Neural progenitor cell (in vitro differentiated cells): ENCODE results near the gene UQCRC2. TPM values are rescaled to one million over a fixed set of nuclear protein-coding genes. Genes with fewer than 3 reads are reported as not detected.

Experiments used
- DNase-seq: peaks from one replicate; pipeline ENCODE4 v3.0.0-alpha.2; 2016; ENCODE audit warnings: low spot score
- H2AFZ ChIP-seq: fragments of 200-600 bp; sonication (generic); replicated peaks from 2 replicates; pipeline ENCODE4 v1.6.1; 2016; ENCODE audit warnings: antibody characterized with exemption
- H3F3A ChIP-seq: fragments of 200-600 bp; sonication (generic); 2 replicates; pipeline ENCODE4 v1.6.1; 2016; ENCODE audit warnings: antibody characterized with exemption, low read depth
- H3K27ac ChIP-seq: fragments of 200-600 bp; sonication (generic); 2 replicates; pipeline ENCODE4 v1.5.1; 2016; ENCODE audit warnings: mild to moderate bottlenecking
- H3K27me3 ChIP-seq: fragments of 200-600 bp; sonication (generic); 2 replicates; pipeline ENCODE4 v1.6.1; 2016; ENCODE audit warnings: mild to moderate bottlenecking, moderate library complexity
- H3K36me3 ChIP-seq: fragments of 200-600 bp; sonication (generic); 2 replicates; pipeline ENCODE4 v1.5.1; 2016
- H3K4me1 ChIP-seq: fragments of 200-600 bp; sonication (generic); 2 replicates; pipeline ENCODE4 v1.6.1; 2016; ENCODE audit warnings: mixed run types
- H3K4me2 ChIP-seq: fragments of 200-600 bp; sonication (generic); 2 replicates; pipeline ENCODE4 v1.6.1; 2016
- H3K4me3 ChIP-seq: fragments of 200-600 bp; sonication (generic); 2 replicates; pipeline ENCODE4 v1.5.1; 2016
- H3K79me2 ChIP-seq: fragments of 200-600 bp; sonication (generic); 2 replicates; pipeline ENCODE4 v1.6.1; 2016; ENCODE audit warnings: low read depth
- H3K9ac ChIP-seq: fragments of 200-600 bp; sonication (generic); 2 replicates; pipeline ENCODE4 v1.6.1; 2016
- H3K9me3 ChIP-seq: fragments of 200-600 bp; sonication (generic); 2 replicates; pipeline ENCODE4 v1.5.1; 2016; ENCODE audit warnings: low read depth
- H4K20me1 ChIP-seq: fragments of 200-600 bp; sonication (generic); 2 replicates; pipeline ENCODE4 v1.6.1; 2016; ENCODE audit warnings: low read depth
- H3K27ac Mint-ChIP-seq: 3 replicates; pipeline ENCODE4 v1.8.0; 2021; ENCODE audit warnings: mixed read lengths
- H3K27me3 Mint-ChIP-seq: 2 replicates; pipeline ENCODE4 v1.8.0; 2022; ENCODE audit warnings: low read depth, mild to moderate bottlenecking, inconsistent platforms, moderate library complexity, mixed read lengths; ENCODE audit not compliant: insufficient read depth
- H3K36me3 Mint-ChIP-seq: 3 replicates; pipeline ENCODE4 v1.8.0; 2021; ENCODE audit warnings: mixed read lengths
- H3K4me1 Mint-ChIP-seq: 3 replicates; pipeline ENCODE4 v1.8.0; 2021; ENCODE audit warnings: mixed read lengths
- H3K4me3 Mint-ChIP-seq: 3 replicates; pipeline ENCODE4 v1.8.0; 2021; ENCODE audit warnings: mild to moderate bottlenecking, moderate library complexity, mixed read lengths
- H3K9me3 Mint-ChIP-seq: 3 replicates; pipeline ENCODE4 v1.8.0; 2020; ENCODE audit warnings: mixed read lengths
- CTCF ChIP-seq: fragments of 200-600 bp; sonication (generic); IDR thresholded peaks from 2 replicates; pipeline ENCODE4 v1.5.1; 2017; ENCODE audit warnings: antibody characterized with exemption, mild to moderate bottlenecking
- EZH2 ChIP-seq: fragments of 200-600 bp; sonication (generic); IDR thresholded peaks from 2 replicates; pipeline ENCODE4 v1.6.1; 2017; ENCODE audit warnings: antibody characterized with exemption, mild to moderate bottlenecking, moderate library complexity
- EZH2phosphoT487 ChIP-seq: fragments of 200-600 bp; sonication (generic); IDR thresholded peaks from 2 replicates; pipeline ENCODE4 v1.6.1; 2017; ENCODE audit warnings: antibody characterized with exemption
- total RNA-seq: library from RNA; depleted of rRNA; stranded (reverse); fragments of >200 nt; gene quantifications from 2 replicates; pipeline ENCODE4 v1.2.3, GENCODE V29; 2015; ENCODE audit warnings: low replicate concordance

The UQCRC2 gene
- total RNA-seq, 1 donor from 2014 or later, result 206 TPM

- Mint-ChIP-seq H3K36me3 (no peaks in the 10 kb centered on the region), H3K4me1 (no peaks in the 10 kb centered on the region), H3K27me3 (peaks cover 5% of the 10 kb centered on the region), H3K9me3 (no peaks in the 10 kb centered on the region), H3K27ac (no peak overlapping the region), H3K4me3 (no peak overlapping the region)
- Histone ChIP-seq H3K4me2 (no peak overlapping the region), H4K20me1 (no peaks in the 10 kb centered on the region), H3K9me3 (no peaks in the 10 kb centered on the region), H2AFZ (no peak overlapping the region), H3K36me3 (no peaks in the 10 kb centered on the region), H3F3A (peaks cover 5% of the 10 kb centered on the region), H3K79me2 (no peaks in the 10 kb centered on the region), H3K27me3 (no peaks in the 10 kb centered on the region), H3K4me1 (peaks cover 6% of the 10 kb centered on the region), H3K4me3 (no peak overlapping the region), H3K9ac (no peak overlapping the region), H3K27ac (no peak overlapping the region)
- no peak for DNase-seq
- TF ChIP-seq EZH2phosphoT487, result no peak
- no peak for TF ChIP-seq EZH2
- no peak for TF ChIP-seq CTCF
Observed at GRCh38 chr16:21994856-21995465, 41.8 kb downstream of the UQCRC2 start.

DNA sequence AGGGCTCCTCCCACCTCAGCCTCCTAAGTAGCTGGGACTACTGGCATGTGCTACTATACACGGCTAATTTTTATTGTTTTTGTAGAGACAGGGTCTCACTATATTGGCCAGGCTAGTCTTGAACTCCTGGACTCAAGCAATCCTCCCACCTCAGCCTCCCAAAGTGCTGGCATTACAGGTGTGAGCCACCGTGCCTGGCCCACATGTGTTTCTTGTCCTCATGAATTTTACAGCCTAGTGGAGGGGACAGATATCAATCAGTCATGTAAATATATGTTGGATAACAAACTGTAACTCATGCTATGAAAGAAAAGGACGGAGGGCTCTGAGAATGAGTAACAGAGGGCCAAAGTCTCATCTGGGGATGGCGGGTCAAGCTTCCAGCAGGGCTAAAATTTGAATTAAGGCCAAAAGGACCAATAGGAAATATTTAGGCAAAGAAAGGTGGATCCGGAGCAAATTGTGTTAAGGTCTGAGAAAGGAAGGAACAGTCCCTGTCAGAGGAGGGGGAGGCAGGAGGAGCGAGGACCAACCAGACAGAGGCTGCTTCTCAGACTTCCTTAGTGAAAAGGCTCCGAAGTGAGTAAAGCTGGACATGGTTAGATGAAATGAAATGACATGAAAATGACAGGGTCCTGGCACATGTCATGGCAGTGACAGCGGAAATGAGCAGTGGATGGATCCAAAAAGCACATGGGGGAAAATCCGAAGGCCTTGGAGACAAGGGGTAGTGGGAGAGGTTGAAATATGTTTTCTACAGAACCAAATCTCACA lies 43.9 kb downstream of the UQCRC2 start:
- Histone ChIP-seq H3K4me1 (no peaks in the 10 kb centered on the region), H3K27ac (no peak overlapping the region), H3K9me3 (no peaks in the 10 kb centered on the region), H3F3A (peaks cover 5% of the 10 kb centered on the region), H3K79me2 (no peaks in the 10 kb centered on the region), H4K20me1 (no peaks in the 10 kb centered on the region), H3K4me2 (no peak overlapping the region), H2AFZ (no peak overlapping the region), H3K36me3 (no peaks in the 10 kb centered on the region), H3K27me3 (no peaks in the 10 kb centered on the region), H3K9ac (no peak overlapping the region), H3K4me3 (no peak overlapping the region)
- no peak for DNase-seq
- TF ChIP-seq EZH2phosphoT487, result no peak
- TF ChIP-seq CTCF, result no peak
- no peak for TF ChIP-seq EZH2
- H3K4me1 Mint-ChIP-seq, result peaks cover 3% of the 10 kb centered on the region
- no peak overlapping the region for H3K4me3 Mint-ChIP-seq
- peaks cover 5% of the 10 kb centered on the region for H3K27me3 Mint-ChIP-seq
- H3K9me3 Mint-ChIP-seq, result no peaks in the 10 kb centered on the region
- H3K27ac Mint-ChIP-seq, result peak overlapping the region; percentile 33
- H3K36me3 Mint-ChIP-seq, result no peaks in the 10 kb centered on the region

DNA sequence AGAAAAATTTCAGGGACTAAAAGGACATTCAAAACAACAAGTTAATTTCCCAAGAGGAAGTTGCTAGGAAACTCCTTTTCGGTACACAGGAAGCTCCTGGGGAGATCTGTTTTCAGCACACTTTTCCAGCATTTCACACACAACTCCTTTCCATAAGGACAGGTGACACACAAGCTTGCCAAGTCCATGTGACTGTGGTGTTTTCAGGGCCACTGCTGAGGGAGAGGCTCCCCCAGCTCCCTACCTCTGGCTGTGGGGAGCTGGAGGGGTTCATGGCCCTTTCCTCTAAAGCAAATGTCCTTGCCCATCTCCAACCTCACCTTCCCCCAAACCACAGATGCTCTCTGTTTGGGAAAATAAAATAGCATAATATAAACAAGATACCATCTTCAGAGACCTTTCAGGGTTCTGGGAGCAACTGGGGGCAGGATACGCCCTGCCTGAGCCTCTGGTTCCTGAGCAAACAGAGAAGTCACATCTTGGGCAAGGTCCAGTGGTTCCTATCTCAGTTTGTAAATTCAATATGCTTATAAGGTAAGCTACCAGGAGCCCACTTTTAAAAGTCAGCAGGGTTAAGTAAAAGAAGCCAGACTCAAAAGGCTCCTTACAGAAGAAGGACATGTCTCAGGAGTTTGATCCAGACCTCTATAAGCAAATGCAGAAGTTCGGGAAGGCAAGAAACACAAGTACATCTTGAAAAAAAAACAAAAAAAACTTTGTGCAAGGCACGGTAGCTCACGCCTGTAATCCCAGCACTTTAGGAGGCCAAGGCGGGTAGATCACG lies 44.7 kb downstream of the UQCRC2 start:
- Histone ChIP-seq H3K4me2 (no peak overlapping the region), H3K4me3 (no peak overlapping the region), H2AFZ (no peak overlapping the region), H3K4me1 (no peaks in the 10 kb centered on the region), H3K9me3 (no peaks in the 10 kb centered on the region), H3K27me3 (no peaks in the 10 kb centered on the region), H3F3A (peaks cover 5% of the 10 kb centered on the region), H3K36me3 (no peaks in the 10 kb centered on the region), H3K27ac (no peak overlapping the region), H3K9ac (no peak overlapping the region), H4K20me1 (no peaks in the 10 kb centered on the region), H3K79me2 (no peaks in the 10 kb centered on the region)
- H3K4me1 Mint-ChIP-seq, result peaks cover 3% of the 10 kb centered on the region
- DNase-seq, result no peak
- peaks cover 5% of the 10 kb centered on the region for H3K27me3 Mint-ChIP-seq
- no peaks in the 10 kb centered on the region for H3K36me3 Mint-ChIP-seq
- no peak for TF ChIP-seq EZH2
- no peak for TF ChIP-seq EZH2phosphoT487
- no peak for TF ChIP-seq CTCF
- H3K27ac Mint-ChIP-seq, result no peak overlapping the region
- no peak overlapping the region for H3K4me3 Mint-ChIP-seq
- no peaks in the 10 kb centered on the region for H3K9me3 Mint-ChIP-seq
